K562 (cell line): Measurements from ENCODE around the gene ICA1. TPM values are rescaled to one million over a fixed set of nuclear protein-coding genes. Genes with fewer than 3 reads are reported as not detected.

ENCODE experiments used
- CCNT2 ChIP-seq: IDR thresholded peaks from 2 replicates; pipeline ENCODE4 v1.6.1; 2011; ENCODE audit warnings: borderline replicate concordance, low read depth, mild to moderate bottlenecking, moderate library complexity, mixed read lengths, low read length; ENCODE audit not compliant: insufficient read length; ENCODE audit errors: extremely low read depth
- CEBPG ChIP-seq, 3 experiments: fragments of 200-800 bp in 1 of 3; sonication (Bioruptor generic) in 1 of 3; sonication (generic) in 1 of 3; formaldehyde crosslinking in 1 of 3; IDR thresholded peaks in 2 of 3; conservative IDR thresholded peaks in 1 of 3; 2 replicates each; pipeline versions ENCODE4 v1.6.1 to v1.8.0; 2016 to 2022; ENCODE audit warnings: missing compliant biosample characterization in 2 of 3, missing genetic modification characterization in 2 of 3, mild to moderate bottlenecking in 1 of 3, missing genetic modification reagents in 1 of 3
- CGGBP1 ChIP-seq: fragments of 250-450 bp; sonication (Bioruptor Pico); IDR thresholded peaks from 2 replicates; pipeline ENCODE4 v1.9.0; 2021; ENCODE audit warnings: mild to moderate bottlenecking
- CXXC5 ChIP-seq: fragments of 250-450 bp; sonication (Bioruptor Pico); IDR thresholded peaks from 2 replicates; pipeline ENCODE4 v1.8.0; 2022; ENCODE audit warnings: inconsistent platforms, mild to moderate bottlenecking, moderate library complexity
- E2F6 ChIP-seq, 2 experiments: IDR thresholded peaks; 2 replicates each; pipeline ENCODE4 v1.6.1; 2011; ENCODE audit warnings: borderline replicate concordance in 1 of 2, control low read depth in 1 of 2, low read depth in 1 of 2, low read length in 1 of 2, mild to moderate bottlenecking in 1 of 2, mixed read lengths in 1 of 2, moderate library complexity in 1 of 2; ENCODE audit not compliant: insufficient read depth in 1 of 2, insufficient read length in 1 of 2, poor library complexity in 1 of 2, severe bottlenecking in 1 of 2; ENCODE audit errors: extremely low read depth in 1 of 2
- KLF1 ChIP-seq: fragments of 450-650 bp; IDR thresholded peaks from 2 replicates; pipeline ENCODE4 v1.6.1; 2016; ENCODE audit warnings: missing genetic modification characterization, missing compliant biosample characterization
- MECOM ChIP-seq: fragments of 250-450 bp; sonication (Bioruptor Pico); IDR thresholded peaks from 2 replicates; pipeline ENCODE4 v1.8.0; 2022; ENCODE audit warnings: inconsistent platforms
- MXI1 ChIP-seq: IDR thresholded peaks from 2 replicates; pipeline ENCODE4 v1.6.1; 2011; ENCODE audit warnings: low read depth, mild to moderate bottlenecking, improper control_type of control experiment, low read length
- NCOA2 ChIP-seq, 2 experiments: fragments of 450-650 bp; IDR thresholded peaks; 2 replicates each; pipeline ENCODE4 v1.6.1; 2018; ENCODE audit warnings: mild to moderate bottlenecking in 2 of 2, moderate library complexity in 1 of 2; ENCODE audit not compliant: partially characterized antibody in 2 of 2
- RB1 ChIP-seq: fragments of 450-650 bp; IDR thresholded peaks from 2 replicates; pipeline ENCODE4 v1.6.1; 2017; ENCODE audit warnings: low read depth, mild to moderate bottlenecking
- REST ChIP-seq, 2 experiments: fragments of 450-650 bp; formaldehyde crosslinking in 1 of 2; IDR thresholded peaks; 2 replicates each; pipeline versions ENCODE4 v1.4.0 to v1.6.1; 2014 to 2020; ENCODE audit warnings: mild to moderate bottlenecking in 2 of 2, borderline replicate concordance in 1 of 2, low read depth in 1 of 2
- TBL1XR1 ChIP-seq, 2 experiments: IDR thresholded peaks; 2 replicates each; pipeline ENCODE4 v1.6.1; 2012; ENCODE audit warnings: improper control_type of control experiment in 2 of 2, low read length in 2 of 2, mild to moderate bottlenecking in 1 of 2
- TCFL5 ChIP-seq: fragments of 250-450 bp; sonication (Bioruptor Pico); conservative IDR thresholded peaks from 2 replicates; pipeline ENCODE4 v1.6.1; 2021; ENCODE audit warnings: mild to moderate bottlenecking, moderate library complexity, matching md5 sums
- ZFX ChIP-seq: sonication (generic); formaldehyde crosslinking; IDR thresholded peaks from 2 replicates; pipeline ENCODE4 v1.8.0; 2022; ENCODE audit warnings: mild to moderate bottlenecking, missing genetic modification reagents, moderate library complexity
- ZNF263 ChIP-seq: sonication (generic); formaldehyde crosslinking; IDR thresholded peaks from 2 replicates; pipeline ENCODE4 v1.8.0; 2022; ENCODE audit warnings: mild to moderate bottlenecking, missing genetic modification reagents, borderline replicate concordance
- polyA plus RNA-seq, 8 experiments: library from polyadenylated mRNA; depleted of rRNA in 4 of 8; stranded (reverse) in 5 of 8; unstranded in 3 of 8; fragments of >200 nt; fragmentation: Nextera tagmentation in 2 of 8; fragmentation: Illumina TruSeq in 1 of 8; extraction: Ambion mirVana in 2 of 8; extraction: Trizol in 1 of 8; gene quantifications; 2 replicates each; pipeline versions ENCODE4 v1.2.1 to v1.2.3, GENCODE V29; 2011 to 2014; ENCODE audit warnings: inconsistent platforms in 1 of 8, missing spikeins in 1 of 8
- total RNA-seq, 7 experiments: library from RNA; depleted of rRNA in 6 of 7; stranded (reverse); fragments of >200 nt in 6 of 7; fragmentation: Illumina TruSeq in 2 of 7; extraction: Trizol in 2 of 7; gene quantifications; 2 replicates each; pipeline versions ENCODE4 v1.2.1 to v1.2.3, GENCODE V29; 2011 to 2021; ENCODE audit warnings: low replicate concordance in 1 of 7

The ICA1 gene
- total and polyA plus RNA-seq, 9 of the 15 experiments (the other 6 are each of a cell fraction or from before 2014, with no cell fraction given), result 7.1 to 22.3 (median 16.4) TPM

- peak; percentile 98 for TF ChIP-seq REST (IDR thresholded peaks at IDR 0.05; ENCODE audit: borderline replicate concordance)
- TF ChIP-seq REST (CRISPR knock-in tag; IDR thresholded peaks at IDR 0.05; ENCODE audit: low read depth), result peak; percentile 62; the same call in 1 of the 2 replicates
- TF ChIP-seq KLF1, result no peak
- TF ChIP-seq MXI1, result 0 out of 2 replicates have a peak, but pooled peaks have one; percentile 1
- TF ChIP-seq E2F6 (IDR thresholded peaks at IDR 0.05; ENCODE audit: borderline replicate concordance in 1 of 2, extremely low read depth in 1 of 2, insufficient read depth in 1 of 2, insufficient read length in 1 of 2, low read depth in 1 of 2, low read length in 1 of 2, poor library complexity in 1 of 2, severe bottlenecking in 1 of 2), result peak; percentile 42 to 47
- no peak for TF ChIP-seq TCFL5 (CRISPR knock-in tag)
- no peak for TF ChIP-seq CGGBP1 (CRISPR knock-in tag)
- no peak for TF ChIP-seq CCNT2
- 0 out of 4 replicates have a peak, but pooled peaks of 1 of the 2 experiments have one; percentile 6 for TF ChIP-seq TBL1XR1 (IDR thresholded peaks at IDR 0.05; ENCODE audit: low read length in 2 of 2)
- no peak for TF ChIP-seq MECOM (CRISPR knock-in tag)
- TF ChIP-seq CEBPG (CRISPR knock-in tag; IDR thresholded peaks at IDR 0.05), result peak; percentile 35; the same call in 1 of the 2 replicates
- no peak for TF ChIP-seq CEBPG (tag; conservative IDR thresholded peaks at IDR 0.05 in 1 of 2, IDR thresholded peaks at IDR 0.05 in 1 of 2)
- TF ChIP-seq ZNF263, result peak; percentile 82
- TF ChIP-seq ZFX (CRISPR knock-in tag), result peak; percentile 78
- no peak for TF ChIP-seq NCOA2 (IDR thresholded peaks at IDR 0.05; ENCODE audit: partially characterized antibody in 2 of 2)
- peak; percentile 72; the same call in 1 of the 2 replicates for TF ChIP-seq RB1
- peak; percentile 93 for TF ChIP-seq CXXC5 (CRISPR knock-in tag)
These were observed at the start of gene ICA1 (continued) for GRCh38 chr7:8261711-8262695.
